GM19467 (cell line): ENCODE measurements around the gene ELOVL2.
"Not testable (repeated sequence)": the region's sequence is repeated elsewhere in the genome, so short reads cannot be mapped to it uniquely, and the experiment has no call there.

Experiments used
- ATAC-seq: cut with Tn5 transposase; IDR thresholded peaks from one replicate; pipeline ENCODE4 v1.9.1; 2021; ENCODE audit warnings: mild to moderate bottlenecking, moderate library complexity; ENCODE audit not compliant: unreplicated experiment

The ELOVL2 gene

DNA sequence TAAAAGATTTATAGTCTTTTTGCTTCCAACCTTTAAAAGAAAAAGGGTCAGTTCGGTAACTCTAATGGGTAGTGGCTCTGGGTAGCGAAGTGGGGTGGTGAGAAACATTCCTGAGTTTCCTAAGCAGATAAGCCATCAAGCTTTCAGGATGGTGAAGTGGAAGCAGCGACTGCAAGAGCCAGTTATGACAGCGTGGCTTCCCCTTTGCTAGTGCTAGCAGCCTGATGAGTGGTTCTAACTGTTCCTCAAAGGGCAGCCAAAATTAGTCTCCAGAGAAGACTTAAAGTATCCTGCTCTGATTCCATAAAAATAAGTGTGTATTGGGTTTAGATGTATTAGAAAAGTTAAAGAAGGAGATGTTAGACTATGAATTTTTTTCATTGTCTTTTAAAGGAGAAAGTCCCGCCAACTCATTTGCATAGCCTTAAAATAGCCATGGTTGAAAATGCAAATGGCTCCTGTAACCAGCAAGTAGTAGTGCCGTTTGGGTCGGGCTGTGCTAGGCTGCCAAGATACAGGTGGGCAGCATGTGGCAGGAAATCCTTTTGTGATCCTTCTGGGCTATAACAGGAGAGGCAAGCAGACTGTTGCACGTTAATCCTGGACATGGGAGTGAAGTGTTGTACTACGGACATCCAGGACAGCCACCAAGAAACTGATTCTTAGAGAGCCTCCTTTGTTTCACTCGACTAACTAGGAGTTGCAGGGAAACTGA is 18.0 kb downstream of the ELOVL2 start:
- ATAC-seq, result no peak

- no peak for ATAC-seq
Measured at GRCh38 chr6:11025130-11025529, 19.0 kb downstream of the ELOVL2 start.

- ATAC-seq, result no peak
Measured at GRCh38 chr6:11023032-11023431, 21.1 kb downstream of the ELOVL2 start.

DNA sequence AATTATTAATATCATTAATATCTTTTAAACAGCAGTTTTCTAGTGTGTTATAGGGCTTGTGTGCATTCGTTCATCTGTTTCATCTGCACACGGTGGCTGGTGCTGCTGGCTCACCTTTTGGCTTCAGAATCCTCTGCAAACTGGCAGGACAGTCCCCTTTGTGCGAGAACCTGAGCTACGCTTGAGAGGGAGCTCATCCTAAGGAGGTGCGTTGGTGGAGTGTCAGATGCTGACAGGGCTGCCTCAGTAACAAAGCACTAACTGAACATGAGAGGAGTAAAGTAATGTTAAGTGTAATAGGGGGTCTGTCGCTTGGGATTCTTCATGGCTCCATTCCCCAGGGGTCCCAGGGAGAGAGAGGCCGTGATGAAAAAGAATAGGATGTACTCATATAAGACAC is 22.4 kb downstream of the ELOVL2 start:
- ATAC-seq, result no peak

GRCh38 chr6:11021003-11021402 is 23.1 kb downstream of the ELOVL2 start:
- no peak for ATAC-seq

DNA sequence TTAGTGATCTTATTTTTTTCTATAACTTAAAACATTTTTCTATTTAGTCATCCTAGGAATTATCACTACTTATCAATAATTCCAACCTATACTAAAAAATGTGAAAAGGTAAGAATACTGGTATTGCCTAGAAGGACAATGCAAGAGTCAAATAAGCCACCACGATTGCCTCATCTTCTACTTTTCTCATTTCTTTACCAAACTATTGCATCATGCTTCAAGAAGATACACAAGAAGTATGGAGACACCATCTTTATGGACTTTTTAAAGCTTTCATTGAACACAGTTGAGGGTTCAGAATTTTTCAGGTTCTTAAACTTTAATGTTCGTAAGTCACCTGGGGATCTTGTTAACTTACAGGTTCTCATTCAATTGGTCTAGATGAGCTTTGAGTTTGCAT is 25.9 kb downstream of the ELOVL2 start:
- no peak for ATAC-seq

- ATAC-seq, result no peak
Measured at GRCh38 chr6:11017090-11017489, 27.0 kb downstream of the ELOVL2 start.

DNA sequence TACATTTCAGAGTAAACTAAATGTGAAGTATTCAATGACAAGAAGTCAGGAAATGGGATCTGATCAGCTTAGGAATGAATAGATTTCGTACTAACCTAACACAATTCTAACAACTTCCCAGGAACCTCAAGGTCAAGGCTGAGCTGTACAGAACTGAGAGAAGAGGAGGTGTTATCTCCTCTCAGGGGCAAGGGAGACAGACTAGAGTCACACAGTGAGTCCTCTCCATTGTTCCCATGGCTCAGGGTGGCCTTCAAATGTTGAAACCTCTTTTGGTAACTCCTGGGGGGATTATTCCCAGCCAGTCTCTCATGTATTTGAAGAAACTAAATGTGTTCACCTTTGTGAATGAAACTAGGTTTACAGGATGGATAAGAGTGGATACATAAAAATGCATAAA is 27.7 kb downstream of the ELOVL2 start:
- no peak for ATAC-seq

DNA sequence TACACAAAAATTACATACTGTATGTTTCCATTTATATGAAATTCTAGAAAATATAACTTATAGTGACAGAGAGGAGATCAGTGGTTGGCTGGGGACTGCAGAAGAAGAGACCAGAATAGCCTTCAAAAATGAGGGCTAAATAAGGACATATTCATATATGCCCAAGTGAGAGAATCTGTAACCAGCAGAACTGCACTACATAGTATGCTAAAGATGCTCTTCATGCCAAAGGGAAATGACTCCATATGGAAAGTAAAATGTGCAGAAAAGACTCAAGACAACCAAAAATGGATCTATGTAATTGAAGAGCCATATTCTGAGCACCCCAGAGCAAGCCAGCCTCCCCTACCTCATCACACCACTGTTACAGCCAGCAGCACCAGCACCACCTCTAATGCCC is 29.0 kb downstream of the ELOVL2 start:
- ATAC-seq, result no peak

- ATAC-seq, result no peak
Measured at GRCh38 chr6:11013721-11014070, 30.4 kb downstream of the ELOVL2 start.

GRCh38 chr6:11012976-11013720 is 31.0 kb downstream of the ELOVL2 start:
- ATAC-seq, result no peak

- no peak for ATAC-seq
Measured at GRCh38 chr6:11012295-11012754, 31.8 kb downstream of the ELOVL2 start.

- ATAC-seq, result no peak
Measured at GRCh38 chr6:11011787-11012234, 32.3 kb downstream of the ELOVL2 start.

DNA sequence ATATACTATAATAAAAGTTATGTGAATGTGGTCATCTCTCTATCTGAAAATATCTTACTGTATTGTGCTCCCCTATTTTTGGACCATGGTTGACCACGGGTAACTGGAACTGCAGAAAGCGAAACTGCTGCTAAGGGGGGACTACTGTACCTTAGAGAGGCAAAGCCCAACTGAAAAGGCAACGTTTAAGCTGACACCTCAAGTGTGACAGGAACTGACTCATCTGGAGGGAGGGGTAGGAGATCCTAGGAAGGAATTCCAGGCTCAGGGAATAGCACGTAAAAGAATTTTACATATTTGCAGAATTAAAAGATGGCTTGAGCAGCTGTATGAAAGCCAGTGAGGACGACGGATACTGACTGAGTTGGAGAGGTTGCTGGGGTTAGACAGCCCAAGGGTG is 34.8 kb downstream of the ELOVL2 start:
- ATAC-seq, result no peak

- no peak for ATAC-seq
Measured at GRCh38 chr6:11008821-11009220, 35.3 kb downstream of the ELOVL2 start.

- no peak for ATAC-seq
Measured at GRCh38 chr6:11007715-11008608, 36.1 kb downstream of the ELOVL2 start.

DNA sequence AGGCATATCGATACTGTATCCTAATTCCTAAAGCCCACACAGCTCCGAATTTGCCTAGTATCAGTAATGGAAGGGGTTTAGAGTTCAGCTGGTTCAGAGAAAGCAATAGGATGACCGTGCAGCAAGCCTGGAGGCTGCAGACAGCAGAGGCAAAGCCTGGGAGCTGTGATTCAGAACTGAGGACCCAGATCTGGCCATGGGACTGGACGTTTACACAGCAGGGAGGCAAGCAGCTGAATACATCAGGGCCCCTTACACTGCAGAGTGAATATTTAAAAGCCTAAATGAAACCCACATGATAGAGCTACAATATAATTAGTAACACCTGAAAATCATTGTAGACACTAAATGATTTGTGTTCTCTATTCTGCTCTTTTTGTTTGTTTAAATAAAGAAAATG is 38.0 kb downstream of the ELOVL2 start:
- no peak for ATAC-seq

GRCh38 chr6:11003297-11003696 is 40.8 kb downstream of the ELOVL2 start:
- not testable (repeated sequence) for ATAC-seq

- ATAC-seq, result no peak
Measured at GRCh38 chr6:11002176-11002575, 41.9 kb downstream of the ELOVL2 start.

GRCh38 chr6:10999994-11000393 is 44.1 kb downstream of the ELOVL2 start:
- ATAC-seq, result no peak

DNA sequence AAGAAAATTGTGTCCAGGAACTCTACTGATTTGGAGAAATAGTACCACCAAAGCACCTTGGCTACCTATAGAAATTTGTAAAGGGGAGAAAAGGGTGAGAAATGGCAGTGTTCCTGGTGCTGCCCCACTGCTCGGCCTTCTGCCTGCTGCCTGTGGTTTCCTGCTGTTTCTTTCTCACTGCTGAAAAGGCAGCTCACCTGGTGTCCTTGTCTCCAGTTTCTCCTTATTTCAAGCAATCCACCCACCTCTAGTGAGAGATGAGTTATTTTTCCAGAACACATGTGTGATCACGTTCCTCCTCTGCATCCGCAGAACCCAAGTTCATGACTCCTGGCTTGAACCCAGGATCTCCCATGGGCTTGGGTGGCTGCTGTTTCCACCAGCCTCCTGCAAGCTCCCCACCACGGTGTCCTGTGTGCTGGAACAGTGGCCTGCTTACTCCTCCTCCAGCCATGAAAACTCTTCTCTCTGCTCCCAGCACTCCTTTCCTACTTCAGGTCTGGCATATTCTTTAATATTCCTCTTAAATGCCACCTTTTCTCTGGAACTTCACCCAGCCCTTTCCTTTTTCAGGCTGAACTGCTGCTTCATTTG is 48.9 kb downstream of the ELOVL2 start:
- ATAC-seq, result no peak
